Body of pancreas (tissue), 4 donors: ENCODE measurements around the gene NFKBIB.

Source experiments
- POLR2A ChIP-seq, 3 donors: fragments of 450-650 bp; IDR thresholded peaks; one replicate each; pipeline ENCODE4 v1.6.1; 2016; ENCODE audit warnings: antibody characterized with exemption in 3 of 3, mild to moderate bottlenecking in 2 of 3
- TF ChIP-seq, protein P1 (sequence below), 7 experiments: fragments of 450-650 bp in 4 of 7; fragments of 200-600 bp in 3 of 7; sonication (generic) in 3 of 7; IDR thresholded peaks; one replicate each; pipeline ENCODE4 v1.5.1; 2016 to 2019; ENCODE audit warnings: antibody characterized with exemption in 7 of 7

DNA sequence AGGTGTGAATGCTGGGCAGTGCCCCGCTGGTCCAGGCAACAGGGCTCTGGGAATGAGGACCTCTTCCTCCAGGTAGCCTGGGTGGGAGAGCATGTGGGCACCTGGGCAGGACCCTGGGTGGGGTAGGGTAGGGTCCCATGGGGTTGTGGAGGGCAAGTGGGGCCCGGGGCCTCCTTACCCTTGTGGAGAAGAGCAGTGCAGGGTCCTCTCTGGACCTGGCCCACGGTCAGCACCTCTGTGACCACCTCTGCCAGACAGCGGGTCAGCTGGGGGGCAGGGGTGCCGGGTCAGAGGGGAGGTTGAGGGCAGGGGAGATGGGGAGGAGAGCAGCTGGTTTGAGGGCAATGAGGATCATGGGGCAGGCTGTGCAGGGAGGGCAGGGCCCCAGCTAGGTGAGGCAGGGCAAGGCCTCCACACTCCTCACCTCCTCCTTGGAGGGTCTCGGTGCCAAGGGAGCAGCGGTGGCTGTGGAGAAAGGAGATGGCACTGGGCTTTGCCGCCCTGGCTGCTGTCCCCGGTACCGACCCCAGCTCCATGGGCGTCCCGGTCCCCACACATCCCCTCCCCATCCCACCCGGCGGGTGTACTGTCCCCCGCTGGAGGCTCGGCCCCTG lies 11.7 kb downstream of the NFKBIB start:
- TF ChIP-seq POLR2A (IDR thresholded peaks at IDR 0.05), result no peak
- TF ChIP-seq, protein P1, sequence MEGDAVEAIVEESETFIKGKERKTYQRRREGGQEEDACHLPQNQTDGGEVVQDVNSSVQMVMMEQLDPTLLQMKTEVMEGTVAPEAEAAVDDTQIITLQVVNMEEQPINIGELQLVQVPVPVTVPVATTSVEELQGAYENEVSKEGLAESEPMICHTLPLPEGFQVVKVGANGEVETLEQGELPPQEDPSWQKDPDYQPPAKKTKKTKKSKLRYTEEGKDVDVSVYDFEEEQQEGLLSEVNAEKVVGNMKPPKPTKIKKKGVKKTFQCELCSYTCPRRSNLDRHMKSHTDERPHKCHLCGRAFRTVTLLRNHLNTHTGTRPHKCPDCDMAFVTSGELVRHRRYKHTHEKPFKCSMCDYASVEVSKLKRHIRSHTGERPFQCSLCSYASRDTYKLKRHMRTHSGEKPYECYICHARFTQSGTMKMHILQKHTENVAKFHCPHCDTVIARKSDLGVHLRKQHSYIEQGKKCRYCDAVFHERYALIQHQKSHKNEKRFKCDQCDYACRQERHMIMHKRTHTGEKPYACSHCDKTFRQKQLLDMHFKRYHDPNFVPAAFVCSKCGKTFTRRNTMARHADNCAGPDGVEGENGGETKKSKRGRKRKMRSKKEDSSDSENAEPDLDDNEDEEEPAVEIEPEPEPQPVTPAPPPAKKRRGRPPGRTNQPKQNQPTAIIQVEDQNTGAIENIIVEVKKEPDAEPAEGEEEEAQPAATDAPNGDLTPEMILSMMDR (IDR thresholded peaks at IDR 0.05), result no peak
